Measurements from ENCODE around the gene HRAS.

DNA sequence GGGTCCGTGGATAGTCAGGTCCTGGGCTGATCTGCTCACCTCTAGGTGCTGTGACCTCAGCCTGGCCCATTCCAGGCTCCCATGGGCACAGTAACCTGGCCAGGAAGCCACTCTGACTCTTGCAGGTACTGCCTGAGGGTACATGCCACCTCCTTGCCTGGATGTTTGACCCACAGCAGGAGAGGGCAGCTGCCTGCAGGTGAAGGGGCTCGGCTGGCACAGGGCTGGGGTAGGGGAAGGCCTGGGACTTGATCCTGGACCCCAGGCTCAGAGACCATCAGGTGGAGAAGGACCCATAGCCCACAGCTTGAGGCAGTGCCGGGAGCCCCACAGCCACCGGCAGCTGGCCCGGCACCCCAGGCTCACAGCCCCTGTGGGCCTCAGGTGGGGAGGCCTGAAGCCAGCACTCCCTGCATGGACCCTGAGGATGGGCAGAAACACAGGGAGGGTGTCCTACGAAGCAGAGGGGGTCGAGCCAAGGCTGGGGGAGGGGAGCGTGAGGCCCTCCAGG lies 4.7 kb upstream of the HRAS start:
- TF ChIP-seq, protein P1, sequence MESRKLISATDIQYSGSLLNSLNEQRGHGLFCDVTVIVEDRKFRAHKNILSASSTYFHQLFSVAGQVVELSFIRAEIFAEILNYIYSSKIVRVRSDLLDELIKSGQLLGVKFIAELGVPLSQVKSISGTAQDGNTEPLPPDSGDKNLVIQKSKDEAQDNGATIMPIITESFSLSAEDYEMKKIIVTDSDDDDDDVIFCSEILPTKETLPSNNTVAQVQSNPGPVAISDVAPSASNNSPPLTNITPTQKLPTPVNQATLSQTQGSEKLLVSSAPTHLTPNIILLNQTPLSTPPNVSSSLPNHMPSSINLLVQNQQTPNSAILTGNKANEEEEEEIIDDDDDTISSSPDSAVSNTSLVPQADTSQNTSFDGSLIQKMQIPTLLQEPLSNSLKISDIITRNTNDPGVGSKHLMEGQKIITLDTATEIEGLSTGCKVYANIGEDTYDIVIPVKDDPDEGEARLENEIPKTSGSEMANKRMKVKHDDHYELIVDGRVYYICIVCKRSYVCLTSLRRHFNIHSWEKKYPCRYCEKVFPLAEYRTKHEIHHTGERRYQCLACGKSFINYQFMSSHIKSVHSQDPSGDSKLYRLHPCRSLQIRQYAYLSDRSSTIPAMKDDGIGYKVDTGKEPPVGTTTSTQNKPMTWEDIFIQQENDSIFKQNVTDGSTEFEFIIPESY (IDR thresholded peaks at IDR 0.05), result no peak
- TF ChIP-seq SIN3A (IDR thresholded peaks at IDR 0.05; ENCODE audit: low read depth, low read length) (no peak), POU2F2 (IDR thresholded peaks at IDR 0.05; ENCODE audit: borderline replicate concordance, low read depth, low read length) (no peak), CEBPB (IDR thresholded peaks at IDR 0.05; ENCODE audit: borderline replicate concordance in 1 of 2, low read depth in 2 of 2, low read length in 2 of 2) (no peak), JUND (IDR thresholded peaks at IDR 0.05; ENCODE audit: low read depth, low read length) (no peak), CREM (IDR thresholded peaks at IDR 0.05; ENCODE audit: low read depth) (no peak), TCF12 (IDR thresholded peaks at IDR 0.05; ENCODE audit: low read depth, low read length) (no peak), POLR2A (IDR thresholded peaks at IDR 0.05; ENCODE audit: low read depth, low read length) (no peak), POLR2AphosphoS5 (IDR thresholded peaks at IDR 0.05; ENCODE audit: low read length) (no peak), STAT1 (conservative IDR thresholded peaks at IDR 0.05) (no peak)
